HepG2 (cell line): ENCODE data around the gene RELL2. TPM values are rescaled to one million over a fixed set of nuclear protein-coding genes. Genes with fewer than 3 reads are reported as not detected.

Experiments used
- AGO2 ChIP-seq: fragments of 200-400 bp; formaldehyde crosslinking; optimal IDR thresholded peaks from 2 replicates; pipeline ENCODE3; 2017; ENCODE audit warnings: mild to moderate bottlenecking, low read depth, low read length, moderate library complexity
- HMG20A ChIP-seq: IDR thresholded peaks from 2 replicates; pipeline ENCODE4 v1.6.1; 2016; ENCODE audit warnings: borderline replicate concordance
- MAFK ChIP-seq, 2 experiments: IDR thresholded peaks in 1 of 2; conservative IDR thresholded peaks in 1 of 2; 2 replicates each; pipeline ENCODE4 v1.6.1; 2011; ENCODE audit warnings: improper control_type of control experiment in 2 of 2, low read length in 2 of 2
- MYC ChIP-seq: sonication (generic); formaldehyde crosslinking; IDR thresholded peaks from 2 replicates; pipeline ENCODE4 v1.9.0; 2021; ENCODE audit warnings: missing genetic modification reagents, borderline replicate concordance
- RBAK ChIP-seq: sonication (generic); formaldehyde crosslinking; IDR thresholded peaks from 2 replicates; pipeline ENCODE4 v1.5.1; 2020; ENCODE audit warnings: mild to moderate bottlenecking, missing genetic modification reagents
- RXRA ChIP-seq: sonication (generic); formaldehyde crosslinking; IDR thresholded peaks from 2 replicates; pipeline ENCODE4 v1.5.1; 2020; ENCODE audit warnings: missing genetic modification reagents
- TRIM22 ChIP-seq: fragments of 450-650 bp; IDR thresholded peaks from 2 replicates; pipeline ENCODE4 v1.6.1; 2017
- ZBTB3 ChIP-seq: sonication (generic); formaldehyde crosslinking; IDR thresholded peaks from 2 replicates; pipeline ENCODE4 v1.4.0; 2020; ENCODE audit warnings: low read depth, mild to moderate bottlenecking, moderate library complexity, missing genetic modification reagents, borderline replicate concordance
- ZBTB44 ChIP-seq: sonication (generic); formaldehyde crosslinking; IDR thresholded peaks from 2 replicates; pipeline ENCODE4 v1.4.0; 2020; ENCODE audit warnings: missing genetic modification reagents
- ZNF746 ChIP-seq: sonication (generic); formaldehyde crosslinking; IDR thresholded peaks from 2 replicates; pipeline ENCODE4 v1.8.0; 2022; ENCODE audit warnings: mild to moderate bottlenecking, missing genetic modification reagents
- ZNF777 ChIP-seq: sonication (generic); formaldehyde crosslinking; IDR thresholded peaks from 2 replicates; pipeline ENCODE4 v1.4.0; 2020; ENCODE audit warnings: missing genetic modification reagents
- polyA plus RNA-seq, 8 experiments: library from polyadenylated mRNA; depleted of rRNA in 3 of 8; stranded (reverse) in 7 of 8; unstranded in 1 of 8; fragments of >200 nt; fragmentation: Illumina TruSeq in 4 of 8; extraction: Trizol in 4 of 8; gene quantifications; 2 replicates each; pipeline versions ENCODE4 v1.2.1 to v1.2.3, GENCODE V29; 2011 to 2016; ENCODE audit warnings: low read depth in 4 of 8, missing spikeins in 1 of 8, mixed read lengths in 1 of 8; ENCODE audit not compliant: insufficient read depth in 1 of 8
- total RNA-seq, 5 experiments: library from RNA; depleted of rRNA; stranded (reverse); fragments of >200 nt; fragmentation: Illumina TruSeq; extraction: Trizol; gene quantifications; 2 replicates each; pipeline ENCODE4 v1.2.3, GENCODE V29; 2016; ENCODE audit warnings: low read depth in 1 of 5
- TF ChIP-seq, protein P1 (sequence below): sonication (generic); formaldehyde crosslinking; conservative IDR thresholded peaks from 2 replicates; pipeline ENCODE4 v1.8.0; 2022; ENCODE audit warnings: low read depth, missing genetic modification reagents
- TF ChIP-seq, protein P2 (sequence below): sonication (generic); formaldehyde crosslinking; IDR thresholded peaks from 2 replicates; pipeline ENCODE4 v1.8.1; 2022; ENCODE audit warnings: mild to moderate bottlenecking, missing genetic modification reagents
- TF ChIP-seq, protein P3 (sequence below): sonication (generic); formaldehyde crosslinking; IDR thresholded peaks from 2 replicates; pipeline ENCODE4 v1.8.0; 2022; ENCODE audit warnings: mild to moderate bottlenecking, missing genetic modification reagents
- TF ChIP-seq, protein P4 (sequence below): sonication (generic); formaldehyde crosslinking; IDR thresholded peaks from 2 replicates; pipeline ENCODE4 v1.9.0; 2022; ENCODE audit warnings: missing genetic modification reagents, mild to moderate bottlenecking, borderline replicate concordance

Gene RELL2
- total and polyA plus RNA-seq, 2 of the 13 experiments (the other 11 are each of a cell fraction or from before 2014, with no cell fraction given), result 6.4 to 8.3 TPM

- TF ChIP-seq, protein P1, sequence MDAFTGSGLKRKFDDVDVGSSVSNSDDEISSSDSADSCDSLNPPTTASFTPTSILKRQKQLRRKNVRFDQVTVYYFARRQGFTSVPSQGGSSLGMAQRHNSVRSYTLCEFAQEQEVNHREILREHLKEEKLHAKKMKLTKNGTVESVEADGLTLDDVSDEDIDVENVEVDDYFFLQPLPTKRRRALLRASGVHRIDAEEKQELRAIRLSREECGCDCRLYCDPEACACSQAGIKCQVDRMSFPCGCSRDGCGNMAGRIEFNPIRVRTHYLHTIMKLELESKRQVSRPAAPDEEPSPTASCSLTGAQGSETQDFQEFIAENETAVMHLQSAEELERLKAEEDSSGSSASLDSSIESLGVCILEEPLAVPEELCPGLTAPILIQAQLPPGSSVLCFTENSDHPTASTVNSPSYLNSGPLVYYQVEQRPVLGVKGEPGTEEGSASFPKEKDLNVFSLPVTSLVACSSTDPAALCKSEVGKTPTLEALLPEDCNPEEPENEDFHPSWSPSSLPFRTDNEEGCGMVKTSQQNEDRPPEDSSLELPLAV (CRISPR knock-in tag), result no peak
- peak; percentile 84 for TF ChIP-seq AGO2
- peak; percentile 99 for TF ChIP-seq MYC
- no peak for TF ChIP-seq RBAK (CRISPR knock-in tag)
- TF ChIP-seq, protein P2, sequence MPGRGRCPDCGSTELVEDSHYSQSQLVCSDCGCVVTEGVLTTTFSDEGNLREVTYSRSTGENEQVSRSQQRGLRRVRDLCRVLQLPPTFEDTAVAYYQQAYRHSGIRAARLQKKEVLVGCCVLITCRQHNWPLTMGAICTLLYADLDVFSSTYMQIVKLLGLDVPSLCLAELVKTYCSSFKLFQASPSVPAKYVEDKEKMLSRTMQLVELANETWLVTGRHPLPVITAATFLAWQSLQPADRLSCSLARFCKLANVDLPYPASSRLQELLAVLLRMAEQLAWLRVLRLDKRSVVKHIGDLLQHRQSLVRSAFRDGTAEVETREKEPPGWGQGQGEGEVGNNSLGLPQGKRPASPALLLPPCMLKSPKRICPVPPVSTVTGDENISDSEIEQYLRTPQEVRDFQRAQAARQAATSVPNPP (CRISPR knock-in tag), result 0 out of 2 replicates have a peak, but pooled peaks have one; percentile 62
- TF ChIP-seq ZBTB3 (CRISPR knock-in tag), result no peak
- peak; percentile 23 for TF ChIP-seq ZBTB44 (CRISPR knock-in tag)
- TF ChIP-seq TRIM22, result no peak
- TF ChIP-seq ZNF746 (CRISPR knock-in tag), result peak; percentile 68
- TF ChIP-seq MAFK (conservative IDR thresholded peaks at IDR 0.05 in 1 of 2, IDR thresholded peaks at IDR 0.05 in 1 of 2; ENCODE audit: low read length in 2 of 2), result no peak
- TF ChIP-seq, protein P3, sequence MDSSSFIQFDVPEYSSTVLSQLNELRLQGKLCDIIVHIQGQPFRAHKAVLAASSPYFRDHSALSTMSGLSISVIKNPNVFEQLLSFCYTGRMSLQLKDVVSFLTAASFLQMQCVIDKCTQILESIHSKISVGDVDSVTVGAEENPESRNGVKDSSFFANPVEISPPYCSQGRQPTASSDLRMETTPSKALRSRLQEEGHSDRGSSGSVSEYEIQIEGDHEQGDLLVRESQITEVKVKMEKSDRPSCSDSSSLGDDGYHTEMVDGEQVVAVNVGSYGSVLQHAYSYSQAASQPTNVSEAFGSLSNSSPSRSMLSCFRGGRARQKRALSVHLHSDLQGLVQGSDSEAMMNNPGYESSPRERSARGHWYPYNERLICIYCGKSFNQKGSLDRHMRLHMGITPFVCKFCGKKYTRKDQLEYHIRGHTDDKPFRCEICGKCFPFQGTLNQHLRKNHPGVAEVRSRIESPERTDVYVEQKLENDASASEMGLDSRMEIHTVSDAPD (CRISPR knock-in tag), result peak; percentile 64; the same call in 1 of the 2 replicates
- TF ChIP-seq HMG20A (CRISPR knock-in tag), result no peak
- peak; percentile 67; the same call in 1 of the 2 replicates for TF ChIP-seq RXRA
- TF ChIP-seq, protein P4, sequence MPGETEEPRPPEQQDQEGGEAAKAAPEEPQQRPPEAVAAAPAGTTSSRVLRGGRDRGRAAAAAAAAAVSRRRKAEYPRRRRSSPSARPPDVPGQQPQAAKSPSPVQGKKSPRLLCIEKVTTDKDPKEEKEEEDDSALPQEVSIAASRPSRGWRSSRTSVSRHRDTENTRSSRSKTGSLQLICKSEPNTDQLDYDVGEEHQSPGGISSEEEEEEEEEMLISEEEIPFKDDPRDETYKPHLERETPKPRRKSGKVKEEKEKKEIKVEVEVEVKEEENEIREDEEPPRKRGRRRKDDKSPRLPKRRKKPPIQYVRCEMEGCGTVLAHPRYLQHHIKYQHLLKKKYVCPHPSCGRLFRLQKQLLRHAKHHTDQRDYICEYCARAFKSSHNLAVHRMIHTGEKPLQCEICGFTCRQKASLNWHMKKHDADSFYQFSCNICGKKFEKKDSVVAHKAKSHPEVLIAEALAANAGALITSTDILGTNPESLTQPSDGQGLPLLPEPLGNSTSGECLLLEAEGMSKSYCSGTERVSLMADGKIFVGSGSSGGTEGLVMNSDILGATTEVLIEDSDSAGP (CRISPR knock-in tag), result peak; percentile 94; the same call in 1 of the 2 replicates
- no peak for TF ChIP-seq ZNF777
Observed at GRCh38 chr5:141618804-141619554, 17.8 kb upstream of the RELL2 start, which contains the start of gene DIAPH1 (continued).
